HG02870 (cell line): Measurements from ENCODE around the gene ZC3H7B.
"Not testable (repeated sequence)": the region's sequence is repeated elsewhere in the genome, so short reads cannot be mapped to it uniquely, and the experiment has no call there.

Experiments used
- ATAC-seq: cut with Tn5 transposase; IDR thresholded peaks from one replicate; pipeline ENCODE4 v1.9.1; 2021; ENCODE audit warnings: mild to moderate bottlenecking, moderate library complexity; ENCODE audit not compliant: unreplicated experiment

ZC3H7B gene, protein sequence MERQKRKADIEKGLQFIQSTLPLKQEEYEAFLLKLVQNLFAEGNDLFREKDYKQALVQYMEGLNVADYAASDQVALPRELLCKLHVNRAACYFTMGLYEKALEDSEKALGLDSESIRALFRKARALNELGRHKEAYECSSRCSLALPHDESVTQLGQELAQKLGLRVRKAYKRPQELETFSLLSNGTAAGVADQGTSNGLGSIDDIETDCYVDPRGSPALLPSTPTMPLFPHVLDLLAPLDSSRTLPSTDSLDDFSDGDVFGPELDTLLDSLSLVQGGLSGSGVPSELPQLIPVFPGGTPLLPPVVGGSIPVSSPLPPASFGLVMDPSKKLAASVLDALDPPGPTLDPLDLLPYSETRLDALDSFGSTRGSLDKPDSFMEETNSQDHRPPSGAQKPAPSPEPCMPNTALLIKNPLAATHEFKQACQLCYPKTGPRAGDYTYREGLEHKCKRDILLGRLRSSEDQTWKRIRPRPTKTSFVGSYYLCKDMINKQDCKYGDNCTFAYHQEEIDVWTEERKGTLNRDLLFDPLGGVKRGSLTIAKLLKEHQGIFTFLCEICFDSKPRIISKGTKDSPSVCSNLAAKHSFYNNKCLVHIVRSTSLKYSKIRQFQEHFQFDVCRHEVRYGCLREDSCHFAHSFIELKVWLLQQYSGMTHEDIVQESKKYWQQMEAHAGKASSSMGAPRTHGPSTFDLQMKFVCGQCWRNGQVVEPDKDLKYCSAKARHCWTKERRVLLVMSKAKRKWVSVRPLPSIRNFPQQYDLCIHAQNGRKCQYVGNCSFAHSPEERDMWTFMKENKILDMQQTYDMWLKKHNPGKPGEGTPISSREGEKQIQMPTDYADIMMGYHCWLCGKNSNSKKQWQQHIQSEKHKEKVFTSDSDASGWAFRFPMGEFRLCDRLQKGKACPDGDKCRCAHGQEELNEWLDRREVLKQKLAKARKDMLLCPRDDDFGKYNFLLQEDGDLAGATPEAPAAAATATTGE

DNA sequence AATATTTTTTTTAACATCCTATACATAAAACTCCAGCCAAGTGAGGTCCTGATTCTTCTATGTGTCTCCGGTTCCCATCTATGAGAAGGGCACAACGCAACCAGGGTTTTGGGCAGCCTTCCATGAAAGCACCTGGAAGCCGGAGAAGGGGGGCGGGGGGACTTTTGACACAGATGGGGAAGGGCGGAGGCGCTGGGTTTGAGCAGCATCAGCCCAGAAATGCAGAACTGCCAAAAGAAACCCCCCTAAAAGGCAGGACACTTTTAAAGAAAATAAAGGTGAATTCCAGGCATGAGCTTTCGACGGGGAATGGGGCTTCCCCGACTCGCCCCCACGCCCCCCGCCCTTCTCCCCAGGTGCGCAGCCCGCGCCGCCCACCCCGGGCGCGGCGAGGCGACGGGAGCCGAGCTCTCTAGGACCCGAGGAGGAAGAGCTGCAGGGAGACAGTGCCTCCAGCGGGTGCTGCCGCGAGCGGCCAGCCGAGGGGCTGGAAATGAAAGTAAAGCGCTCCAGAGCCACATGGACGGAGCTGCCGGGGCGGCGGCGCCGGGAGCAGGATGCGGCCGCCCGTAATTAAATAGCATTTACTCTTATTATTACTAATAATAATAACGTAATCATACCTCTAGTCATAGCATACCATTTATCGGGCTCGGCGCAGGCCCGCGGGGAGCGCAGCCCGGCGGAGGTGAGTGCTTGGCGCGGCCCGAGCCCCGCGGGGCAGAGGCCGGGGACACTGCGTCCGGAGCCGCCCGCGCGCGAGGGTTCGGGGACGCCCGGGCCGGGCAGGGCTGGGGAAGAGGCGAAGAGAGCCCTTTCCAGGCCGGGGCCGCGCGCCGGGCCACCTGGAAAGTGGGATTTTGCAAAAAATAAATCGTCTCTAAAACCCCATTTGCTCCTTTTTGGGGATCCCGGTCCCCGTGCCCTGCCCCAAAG, at the start of gene ZC3H7B:
Gene ZC3H7B, plus strand, starts transcription at position 441 of the 936 bp plus-strand sequence. CDS start 19,136 bp downstream, outside the sequence.
- ATAC-seq = peak; percentile 79

DNA sequence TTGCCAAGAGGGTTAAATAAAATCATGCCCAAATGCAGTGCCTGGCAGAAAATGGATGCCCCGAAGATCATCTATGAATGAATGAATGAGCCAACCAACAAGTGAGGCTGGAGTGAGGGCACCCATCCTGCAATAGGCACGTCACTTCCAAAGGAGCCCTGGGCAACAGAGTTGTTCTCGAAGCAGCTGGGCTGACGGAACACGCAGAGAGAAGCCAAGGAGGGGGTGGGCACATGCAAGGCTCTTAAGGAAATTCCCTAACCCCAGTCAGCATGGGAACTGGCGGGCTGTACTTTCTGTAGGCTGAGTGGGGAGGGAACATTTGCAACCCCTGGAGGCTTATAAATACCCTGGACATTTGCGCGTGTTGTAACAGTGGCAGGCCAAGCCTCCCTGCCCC, 49.0 kb upstream of the ZC3H7B start:
- ATAC-seq = no peak

DNA sequence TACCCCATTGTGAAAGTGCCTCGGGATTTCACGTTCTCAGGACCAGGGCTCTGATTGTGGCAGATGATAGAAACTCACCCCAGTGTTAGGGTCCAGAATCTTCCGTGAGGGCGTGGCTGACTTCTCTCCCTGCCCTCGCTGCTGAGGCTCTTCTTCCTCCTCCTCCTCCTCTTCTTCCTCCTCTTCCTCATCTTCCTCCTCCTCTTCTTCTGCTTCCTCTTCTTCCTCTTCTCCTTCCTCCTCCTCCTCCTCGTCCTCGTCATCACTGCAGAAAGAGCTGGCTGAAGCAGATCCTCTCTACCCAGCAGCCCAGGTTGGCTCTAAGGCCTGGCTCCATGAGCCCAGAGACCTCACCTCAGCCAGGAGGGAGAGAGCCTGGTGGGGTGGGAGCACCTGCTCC, 47.1 kb upstream of the ZC3H7B start:
- no peak for ATAC-seq

DNA sequence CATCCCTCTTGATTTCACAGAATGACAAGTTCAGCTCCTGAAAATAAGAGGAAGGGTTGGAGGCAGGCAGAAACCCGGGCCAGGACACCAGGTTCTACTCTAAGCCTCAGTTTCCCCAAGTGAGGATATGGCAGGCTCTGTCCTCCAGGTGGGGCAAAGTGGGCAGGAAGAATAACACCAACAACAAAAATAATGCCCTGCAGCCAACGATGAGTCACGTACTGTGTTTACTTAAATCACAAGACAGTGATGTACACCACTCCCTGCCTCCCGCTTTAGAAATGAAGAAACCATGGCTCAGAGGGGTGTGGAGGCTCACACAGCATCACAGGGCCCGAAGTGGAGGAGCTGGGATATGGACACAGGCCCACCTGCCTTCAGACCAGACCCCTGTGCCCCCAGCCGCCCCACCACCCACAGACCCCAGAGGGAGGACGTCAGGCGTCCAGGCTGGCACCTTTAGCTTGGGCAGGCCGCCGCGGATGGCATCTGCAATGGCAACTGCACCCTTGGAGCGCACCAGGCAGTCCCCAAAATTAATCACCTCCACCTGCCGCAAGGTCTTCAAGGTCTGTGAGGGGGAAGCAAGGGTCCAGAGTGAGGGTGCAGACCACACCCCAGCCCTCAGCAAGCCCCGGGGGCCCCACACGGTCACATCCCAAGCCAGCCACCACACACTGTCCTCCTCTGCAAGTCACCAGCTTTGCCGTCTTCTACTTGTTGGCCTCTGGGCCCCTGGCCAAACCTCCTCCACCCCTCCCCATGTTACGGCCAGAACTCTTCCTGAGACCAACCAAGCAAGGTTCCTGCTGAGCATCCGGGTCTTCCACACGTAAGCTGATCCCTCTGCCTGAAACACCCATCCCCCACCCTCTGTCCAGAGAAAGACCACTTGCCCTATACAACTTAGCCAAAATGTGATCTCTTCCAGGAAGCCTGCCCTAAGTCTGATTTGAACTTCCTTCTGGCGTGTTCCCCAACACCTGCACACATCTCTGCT, 44.8 kb upstream of the ZC3H7B start:
- ATAC-seq = no peak

DNA sequence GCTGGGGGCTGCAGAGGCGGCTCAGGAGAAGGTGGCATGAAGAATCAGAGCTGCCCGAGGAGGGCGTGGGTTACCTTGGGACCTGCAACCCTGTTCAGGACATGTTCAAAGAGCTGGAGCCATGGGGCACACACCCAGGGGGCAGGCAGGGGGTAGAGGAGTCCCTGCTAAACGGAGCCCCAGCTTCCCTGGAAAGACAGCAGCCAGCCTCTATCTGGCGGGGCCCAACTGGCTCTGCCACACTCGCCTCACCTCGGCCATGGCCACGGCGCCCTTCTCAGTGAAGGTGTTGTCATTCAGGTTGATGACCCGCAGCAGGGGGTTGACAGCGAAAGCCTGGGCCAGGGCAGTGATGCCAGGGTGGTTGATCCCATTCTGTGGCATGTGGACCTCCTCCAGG, 43.6 kb upstream of the ZC3H7B start:
- no peak for ATAC-seq

DNA sequence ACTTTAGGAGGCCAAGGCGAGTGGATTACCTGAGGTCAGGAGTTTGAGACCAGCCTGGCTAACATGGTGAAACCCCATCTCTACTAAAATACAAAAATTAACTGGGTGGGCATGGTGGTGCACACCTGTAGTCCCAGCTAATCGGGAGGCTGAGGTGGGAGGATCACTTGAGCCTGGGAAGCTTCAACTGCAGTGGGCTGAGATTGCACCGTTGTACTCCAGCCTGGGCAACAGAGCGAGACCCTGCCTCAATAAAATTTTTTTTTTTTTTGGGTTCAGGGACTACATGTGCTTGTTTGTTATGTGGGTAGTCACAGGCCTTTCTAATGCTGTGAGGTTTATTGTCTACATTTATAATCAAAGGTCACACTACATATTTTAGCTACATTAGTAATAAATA, 41.6 kb upstream of the ZC3H7B start:
- not testable (repeated sequence) for ATAC-seq

DNA sequence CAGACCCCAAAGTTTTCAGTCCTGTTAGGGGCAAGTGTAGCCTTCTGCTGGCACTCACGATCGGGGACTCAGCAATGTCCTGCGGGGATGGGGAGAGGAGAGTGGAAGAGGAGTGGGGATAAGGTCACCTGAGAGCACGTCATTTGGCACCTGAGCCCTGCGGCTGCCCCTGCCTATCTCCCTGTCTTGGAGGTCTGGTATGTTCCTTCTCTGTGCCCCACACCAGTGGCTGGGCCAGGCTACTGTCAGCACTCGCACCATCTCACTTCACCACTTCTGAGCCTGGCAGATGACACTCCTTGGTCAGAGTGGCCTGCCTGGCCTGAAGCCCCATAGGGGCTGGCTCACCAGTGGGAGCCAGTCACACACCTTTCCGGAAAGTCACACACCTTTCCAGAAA, 40.5 kb upstream of the ZC3H7B start:
- no peak for ATAC-seq

DNA sequence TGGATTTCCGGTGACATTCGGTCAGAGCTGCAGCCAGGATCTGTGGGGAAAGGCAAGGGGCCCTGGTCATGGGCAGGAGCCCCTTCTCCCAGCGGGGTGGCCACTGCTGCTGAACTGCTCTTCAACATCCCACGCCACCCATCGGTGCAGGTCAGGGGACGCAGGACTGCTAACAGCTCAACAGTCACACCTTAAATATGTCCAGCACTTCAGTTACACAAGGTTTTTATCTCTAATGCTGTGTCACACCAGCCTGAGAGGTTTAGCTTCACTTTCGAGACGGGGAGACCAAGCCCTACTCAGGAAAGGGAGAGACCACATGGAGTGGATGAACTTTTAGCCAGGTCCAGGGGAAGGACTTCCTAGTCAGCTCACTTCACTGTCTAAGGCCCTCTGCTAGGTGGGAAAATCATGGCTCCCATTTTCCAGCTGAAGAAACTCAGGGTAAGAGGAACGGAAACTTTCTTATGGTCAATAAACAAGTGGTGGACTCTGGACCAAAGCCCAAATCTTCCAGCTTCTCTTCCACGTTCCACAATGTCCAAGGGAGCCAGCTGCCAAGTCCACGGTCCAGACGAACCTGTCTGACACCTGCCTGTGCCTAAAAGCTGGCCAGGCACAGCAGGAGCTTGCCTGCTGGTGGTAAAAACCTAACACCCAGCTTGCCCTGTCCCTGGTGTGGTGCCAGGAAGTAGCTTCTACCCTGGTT, 39.6 kb upstream of the ZC3H7B start:
- ATAC-seq = no peak

DNA sequence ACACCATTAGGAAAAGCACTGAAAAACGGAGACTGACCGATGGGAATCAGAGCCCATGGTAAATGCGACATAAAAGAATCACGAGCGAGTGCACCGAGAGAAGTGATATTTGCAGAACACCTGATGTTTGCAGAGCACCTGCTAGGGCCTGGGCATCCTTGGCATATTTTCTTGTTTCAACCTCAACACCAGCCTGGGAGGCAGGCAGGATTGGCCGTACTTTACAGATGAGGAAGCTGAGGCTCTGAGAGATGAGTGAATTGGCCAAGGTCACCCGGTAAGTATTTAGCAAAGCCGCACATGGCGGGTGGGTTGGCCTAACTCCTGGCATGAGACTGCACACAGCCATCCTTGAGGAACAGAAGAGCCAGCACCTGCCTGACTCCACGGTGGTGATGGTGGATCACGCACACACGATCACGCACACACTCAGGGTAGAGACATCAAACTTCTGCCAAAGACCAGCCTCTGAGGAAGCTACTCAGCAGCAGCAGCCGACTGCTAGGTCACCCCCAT, 39.0 kb upstream of the ZC3H7B start:
- no peak for ATAC-seq

DNA sequence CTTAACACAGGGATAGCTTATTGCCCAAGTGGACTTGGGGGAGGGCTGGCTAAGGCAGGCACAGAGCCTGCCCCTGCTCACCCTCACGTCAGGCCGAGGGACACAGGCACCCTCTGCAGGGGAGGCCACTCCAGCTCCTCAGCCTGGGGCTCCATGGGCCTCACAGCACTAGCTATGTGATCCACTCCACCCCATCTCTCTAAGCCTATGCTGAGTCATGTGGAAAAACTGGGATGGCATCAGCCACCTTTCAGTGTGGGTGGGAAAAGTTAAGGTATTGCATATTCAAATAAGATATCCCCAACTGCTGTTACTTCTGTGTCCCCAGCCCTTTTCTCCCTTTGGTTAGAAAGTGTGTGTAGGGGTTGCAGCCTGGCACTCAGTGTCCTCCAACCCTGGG, 37.6 kb upstream of the ZC3H7B start:
- no peak for ATAC-seq

DNA sequence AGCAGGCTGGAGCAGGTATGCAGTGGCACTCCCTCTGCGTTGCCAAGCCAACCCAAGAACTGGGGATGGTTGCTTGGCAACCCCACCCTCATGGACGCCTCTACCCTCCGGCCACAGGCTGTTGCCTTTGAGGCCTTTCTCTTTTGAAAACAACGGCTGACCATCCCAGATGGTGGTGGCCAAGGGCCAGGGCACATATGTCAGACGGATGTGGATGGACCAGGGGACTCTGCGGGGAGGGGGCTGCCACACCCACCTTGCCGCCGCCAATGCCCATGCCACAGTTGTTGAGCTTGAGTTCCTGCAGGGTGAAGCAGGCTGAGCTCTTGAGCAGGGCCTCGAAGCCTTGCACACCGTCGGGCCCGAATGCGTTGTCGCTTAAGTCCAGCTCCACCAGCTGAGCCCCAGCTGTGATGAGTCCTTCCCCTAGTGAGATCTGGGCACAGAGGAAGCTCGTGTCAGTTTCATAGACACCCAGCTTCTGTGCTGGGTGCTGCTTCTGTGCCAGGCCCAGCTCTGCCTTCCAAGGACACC, 36.9 kb upstream of the ZC3H7B start:
- no peak for ATAC-seq

DNA sequence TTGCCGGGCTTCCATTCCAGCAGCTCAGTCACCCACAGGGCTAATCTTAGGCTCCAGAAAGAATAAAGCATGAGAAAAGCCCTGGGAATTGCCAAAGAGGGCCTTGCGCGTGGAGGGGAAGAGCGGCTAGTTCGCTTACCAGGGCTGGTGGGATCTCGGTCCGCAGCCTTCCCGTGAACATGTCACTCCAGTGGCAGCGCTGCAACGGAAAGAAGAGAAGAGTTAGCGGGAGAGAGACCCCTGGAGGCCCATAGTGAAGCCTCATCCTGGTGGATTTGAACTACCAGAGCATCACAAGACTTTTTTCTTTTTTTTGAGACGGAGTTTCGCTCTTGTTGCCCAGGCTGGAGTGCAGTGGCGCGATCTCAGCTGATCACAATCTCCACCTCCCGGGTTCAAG, 33.4 kb upstream of the ZC3H7B start:
- ATAC-seq = no peak

DNA sequence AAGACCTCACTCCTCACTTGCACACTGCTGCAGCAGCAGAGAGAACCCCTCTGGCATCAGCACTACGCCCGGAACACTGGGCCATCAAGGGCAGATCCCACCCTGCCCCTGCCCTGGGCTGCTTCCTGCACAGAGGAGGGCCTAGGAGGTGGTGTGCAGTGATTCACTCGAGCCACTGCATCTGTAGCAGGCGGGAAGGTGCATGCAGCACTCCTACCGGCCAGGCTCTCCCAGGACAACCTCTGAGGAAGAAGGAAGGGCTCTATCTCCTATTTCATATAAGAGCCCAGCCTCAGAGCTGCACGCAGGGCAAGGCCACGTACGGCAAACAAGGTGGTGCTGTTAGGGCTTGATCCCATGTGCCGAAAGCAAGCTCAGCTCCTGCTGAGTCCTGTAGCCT, 29.5 kb upstream of the ZC3H7B start:
- no peak for ATAC-seq

DNA sequence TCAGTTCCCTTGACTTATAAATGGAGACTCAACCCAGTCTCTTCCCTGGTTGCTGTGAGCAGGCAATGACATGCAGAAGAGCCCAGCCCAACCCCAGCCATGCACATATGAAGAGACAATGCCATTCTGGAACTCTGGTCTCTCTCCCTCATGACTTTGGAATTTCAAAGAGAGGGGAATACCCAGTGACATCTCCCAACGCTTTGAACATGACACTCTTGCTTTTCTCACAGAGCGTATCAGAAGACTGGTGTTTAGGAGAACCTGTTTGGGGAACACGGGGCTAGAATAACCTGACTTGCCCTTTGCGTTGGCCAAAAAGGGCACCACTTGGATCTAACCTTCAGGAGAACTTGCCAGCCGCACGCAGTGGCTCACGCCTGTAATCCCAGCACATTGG, 28.2 kb upstream of the ZC3H7B start:
- ATAC-seq = no peak

DNA sequence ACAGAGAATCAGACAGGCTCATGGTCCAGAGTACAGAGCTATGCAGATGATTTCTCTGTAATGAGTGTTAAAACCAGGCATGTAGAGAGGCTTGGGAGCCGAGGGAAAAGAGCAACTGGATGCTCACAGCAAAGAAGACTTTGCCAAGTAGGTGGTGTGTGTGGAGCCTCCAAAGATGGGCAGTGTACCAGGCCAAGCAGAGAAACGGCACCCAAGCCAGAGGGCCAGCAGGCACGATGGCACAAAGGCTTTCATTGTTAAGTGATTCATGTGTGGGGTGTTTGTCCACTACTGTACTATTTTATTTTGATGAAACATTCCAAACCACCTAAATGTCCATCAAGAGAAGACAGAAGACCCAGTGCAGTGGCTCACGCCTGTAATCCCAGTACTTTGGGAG, 26.5 kb upstream of the ZC3H7B start:
- no peak for ATAC-seq

DNA sequence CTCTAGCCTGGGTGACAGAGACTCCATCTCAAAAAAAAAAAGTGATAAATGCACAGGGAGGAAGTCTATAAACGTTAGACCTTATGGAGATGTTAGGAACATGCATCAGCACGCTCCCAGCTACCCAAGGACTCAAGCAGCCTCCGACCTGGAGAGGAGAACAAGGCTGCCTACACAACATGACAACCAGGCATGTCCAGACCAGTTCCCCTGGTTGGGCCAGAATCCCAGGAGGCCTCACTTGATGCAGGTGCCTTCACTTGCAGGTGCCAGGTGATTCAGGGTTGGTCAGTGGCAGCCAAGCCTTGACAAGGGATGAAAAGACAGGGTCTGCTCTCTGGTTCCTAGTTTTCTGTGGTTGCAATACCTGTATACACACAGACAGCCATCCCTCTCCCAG, 21.3 kb upstream of the ZC3H7B start:
- ATAC-seq = no peak

DNA sequence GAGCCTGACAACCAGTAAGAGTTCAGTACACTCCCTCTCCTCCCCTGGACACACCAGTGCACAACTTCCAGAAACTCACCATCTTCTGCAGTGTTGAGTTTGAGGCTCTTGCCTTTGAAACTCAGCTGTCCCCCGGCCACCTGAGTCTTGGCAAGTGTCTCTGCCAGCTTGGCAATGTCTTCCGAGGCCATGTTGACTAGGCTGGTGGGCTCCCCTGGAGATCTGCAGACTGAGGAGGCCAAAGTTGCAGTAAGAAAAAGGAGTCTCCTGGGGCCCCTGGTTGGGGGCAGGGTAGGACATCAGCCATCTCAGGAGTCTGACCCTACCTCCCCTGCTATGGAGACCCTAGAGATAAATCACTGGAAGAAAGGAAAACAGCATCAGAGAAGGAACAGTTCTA, 20.5 kb upstream of the ZC3H7B start:
- no peak for ATAC-seq

DNA sequence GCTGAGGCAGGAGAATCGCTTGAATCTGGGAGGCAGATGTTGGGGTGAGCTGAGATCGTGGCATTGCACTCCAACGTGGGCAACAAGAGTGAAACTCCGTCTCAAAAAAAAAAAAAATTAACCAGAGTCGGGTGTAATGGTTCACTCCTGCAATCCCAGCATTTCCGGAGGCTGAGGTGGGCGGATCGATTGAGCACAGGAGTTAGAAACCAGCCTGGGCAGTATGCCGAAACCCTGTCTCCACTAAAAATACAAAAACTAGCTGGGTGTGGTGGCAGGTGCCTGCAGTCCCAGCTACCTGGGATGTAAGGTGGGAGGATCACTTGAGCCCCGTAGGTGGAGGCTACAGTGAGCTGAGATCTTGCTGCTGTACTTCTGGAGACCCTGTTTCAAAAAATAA, 16.9 kb upstream of the ZC3H7B start:
- ATAC-seq = no peak

DNA sequence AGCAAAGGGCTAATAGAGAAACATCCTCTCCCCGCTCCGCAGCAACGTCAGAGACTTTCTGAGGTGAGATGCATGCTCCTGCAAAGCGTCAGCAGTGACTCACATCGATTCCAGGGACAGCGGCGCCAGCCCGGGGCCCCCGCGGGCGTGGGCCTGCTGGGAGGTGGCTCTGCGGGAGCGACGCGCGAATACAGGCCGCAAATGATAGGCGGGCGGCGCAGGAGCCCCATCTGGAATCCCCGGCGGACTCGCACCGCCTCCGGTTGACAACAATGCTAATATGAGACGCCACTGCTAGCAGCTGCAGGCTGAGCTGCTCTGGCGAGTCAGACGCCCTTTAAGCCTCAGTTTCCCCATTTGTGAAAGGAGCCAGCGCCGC, 15.9 kb upstream of the ZC3H7B start:
- ATAC-seq = no peak
